GM21723 (cell line): ENCODE data around the gene ABCC1.
"Not testable (repeated sequence)": the region's sequence is repeated elsewhere in the genome, so short reads cannot be mapped to it uniquely, and the experiment has no call there.

ENCODE experiments used
- ATAC-seq: cut with Tn5 transposase; IDR thresholded peaks from one replicate; pipeline ENCODE4 v1.9.1; 2021; ENCODE audit warnings: mild to moderate bottlenecking, moderate library complexity; ENCODE audit not compliant: unreplicated experiment

ABCC1 gene

GRCh38 chr16:16102738-16103137, 153.3 kb downstream of the ABCC1 start:
- ATAC-seq, result no peak

- not testable (repeated sequence) for ATAC-seq
These were observed 154.9 kb downstream of the ABCC1 start for GRCh38 chr16:16104132-16104803.

- not testable (repeated sequence) for ATAC-seq
These were observed 155.4 kb downstream of the ABCC1 start for GRCh38 chr16:16104804-16105141.

- ATAC-seq, result no peak
These were observed 156.2 kb downstream of the ABCC1 start for GRCh38 chr16:16105646-16106045.

GRCh38 chr16:16106466-16106865, 157.1 kb downstream of the ABCC1 start:
- no peak for ATAC-seq

DNA sequence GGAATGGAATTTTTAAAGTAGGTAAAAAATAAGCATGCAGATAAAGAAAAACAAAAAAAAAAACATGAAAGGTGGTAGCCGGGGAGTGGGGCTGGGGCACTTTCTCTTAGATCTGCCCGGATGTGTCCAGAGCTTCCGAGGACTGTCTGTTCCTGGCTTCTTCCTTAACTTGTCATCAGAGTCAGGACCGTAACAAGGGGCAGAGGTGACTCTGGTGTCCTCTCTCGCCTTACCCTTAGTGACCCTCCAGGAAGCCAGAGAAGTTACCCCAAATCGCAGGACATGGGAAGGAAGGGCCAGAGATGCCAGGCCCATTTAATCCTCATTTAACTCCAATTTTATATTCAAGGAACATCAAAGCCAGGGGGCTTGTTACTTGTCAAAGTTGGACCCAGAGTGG, 158.4 kb downstream of the ABCC1 start:
- no peak for ATAC-seq

DNA sequence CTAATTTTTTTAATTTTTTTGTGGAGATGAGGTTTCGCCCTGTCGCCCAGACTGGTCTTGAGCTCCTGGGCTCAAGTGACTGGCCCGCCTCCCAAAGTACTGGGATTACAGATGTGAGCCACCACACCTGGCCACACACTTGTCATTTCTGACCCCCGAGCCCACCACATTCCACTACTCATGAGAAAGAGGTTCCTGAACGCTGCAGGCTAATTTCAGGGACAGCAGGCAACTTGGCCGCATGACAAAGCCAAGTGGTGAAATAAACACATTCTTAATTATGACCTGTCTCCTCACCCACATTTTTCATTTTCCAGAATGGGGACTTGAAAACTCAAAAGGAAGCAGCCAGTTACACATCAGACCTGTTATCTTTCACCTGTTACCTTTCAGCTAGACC, 159.3 kb downstream of the ABCC1 start:
- ATAC-seq, result no peak

DNA sequence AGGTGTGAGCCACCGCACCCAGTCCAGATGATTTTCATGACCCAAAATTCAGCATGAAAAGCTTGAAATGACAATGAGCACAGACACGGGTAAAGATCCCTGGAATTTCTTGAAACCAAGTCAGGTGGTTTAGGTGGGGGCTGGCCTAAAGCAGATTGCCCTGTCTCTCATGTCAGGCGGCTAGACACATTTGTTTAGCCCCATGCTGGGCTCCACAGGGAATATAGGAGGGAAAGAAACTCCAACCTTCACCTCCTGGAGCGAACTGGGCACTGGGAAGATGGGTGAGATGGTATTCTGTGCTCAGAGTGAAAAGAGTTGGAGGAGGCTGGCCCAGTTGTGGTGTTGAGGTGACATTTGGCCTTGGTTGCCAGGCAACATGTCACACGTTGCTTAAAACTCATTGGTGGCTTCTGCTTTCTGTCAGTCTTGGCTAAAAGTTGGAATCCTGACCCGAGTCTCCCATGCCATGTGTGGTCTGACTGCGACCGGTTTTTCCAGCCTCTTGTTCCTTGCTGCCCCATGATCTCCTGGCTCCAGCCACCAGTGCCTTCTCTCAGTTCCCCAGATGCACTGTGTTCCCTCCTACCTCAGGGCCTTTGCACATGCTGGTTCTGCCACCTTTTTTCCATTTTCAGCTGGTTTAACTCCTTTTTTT, 160.2 kb downstream of the ABCC1 start:
- ATAC-seq, result no peak

GRCh38 chr16:16110111-16110490, 160.7 kb downstream of the ABCC1 start:
- no peak for ATAC-seq

DNA sequence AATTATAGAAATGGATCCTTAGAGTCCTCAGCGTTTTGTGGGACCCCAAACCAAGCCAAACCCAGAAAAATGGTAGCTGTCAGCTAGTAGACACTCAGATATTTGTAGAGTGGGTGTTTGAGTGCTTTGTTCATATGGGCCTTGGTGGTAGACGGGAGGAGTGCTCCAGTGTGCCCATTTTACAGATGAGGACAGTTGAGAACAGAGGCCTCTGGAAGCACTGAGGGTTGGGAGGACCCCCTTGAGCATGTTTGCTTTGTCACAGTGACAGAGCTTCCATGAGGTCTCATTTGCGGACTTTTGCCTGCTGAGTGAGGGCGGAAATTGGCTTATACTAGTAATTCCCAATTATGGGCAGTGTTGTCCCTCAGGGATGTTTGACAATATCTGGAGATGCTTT, 162.2 kb downstream of the ABCC1 start:
- ATAC-seq, result no peak

- no peak for ATAC-seq
These were observed 163.1 kb downstream of the ABCC1 start for GRCh38 chr16:16112450-16113053.

DNA sequence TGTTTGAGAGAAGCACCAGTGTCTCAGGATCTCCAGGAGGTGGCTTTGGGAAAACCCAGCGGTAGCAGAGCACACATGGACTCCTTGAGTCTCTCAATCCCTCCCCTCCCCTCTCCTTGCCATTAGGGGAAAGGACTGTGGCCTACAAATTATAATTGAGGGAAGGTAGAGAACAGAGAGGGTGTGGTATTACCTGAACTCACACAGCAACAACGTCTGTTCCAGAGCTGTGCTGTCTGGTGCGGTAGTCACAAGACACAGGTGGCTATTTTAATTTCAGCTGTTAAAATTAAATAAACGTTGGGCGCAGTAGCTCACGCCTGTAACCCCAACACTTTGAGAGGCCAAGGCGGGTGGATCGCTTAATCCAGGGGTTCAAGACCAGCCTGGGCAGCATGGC, 163.7 kb downstream of the ABCC1 start:
- ATAC-seq, result no peak

DNA sequence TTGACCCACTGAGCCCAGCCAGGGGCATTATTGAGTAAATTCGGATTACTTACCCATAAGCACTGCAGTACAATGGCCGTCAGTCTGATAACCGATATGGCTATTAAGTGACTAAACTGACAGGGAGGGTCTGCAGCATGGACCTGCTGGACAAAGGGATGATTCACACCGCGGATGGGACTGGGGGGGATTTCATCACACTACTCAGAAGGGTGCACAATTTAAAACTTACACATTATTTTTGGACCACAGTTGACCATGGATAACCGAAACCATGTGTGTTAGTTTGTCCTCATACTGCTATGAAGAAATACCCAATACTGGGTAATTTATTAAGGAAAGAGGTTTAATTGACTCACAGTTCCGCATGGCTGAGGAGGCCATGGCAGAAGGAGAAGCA, 167.4 kb downstream of the ABCC1 start:
- ATAC-seq, result no peak

- ATAC-seq, result no peak
These were observed 168.9 kb downstream of the ABCC1 start for GRCh38 chr16:16118337-16118736.

- no peak for ATAC-seq
These were observed 170.6 kb downstream of the ABCC1 start for GRCh38 chr16:16120044-16120381.

- no peak for ATAC-seq
These were observed 171.2 kb downstream of the ABCC1 start for GRCh38 chr16:16120382-16121184.

DNA sequence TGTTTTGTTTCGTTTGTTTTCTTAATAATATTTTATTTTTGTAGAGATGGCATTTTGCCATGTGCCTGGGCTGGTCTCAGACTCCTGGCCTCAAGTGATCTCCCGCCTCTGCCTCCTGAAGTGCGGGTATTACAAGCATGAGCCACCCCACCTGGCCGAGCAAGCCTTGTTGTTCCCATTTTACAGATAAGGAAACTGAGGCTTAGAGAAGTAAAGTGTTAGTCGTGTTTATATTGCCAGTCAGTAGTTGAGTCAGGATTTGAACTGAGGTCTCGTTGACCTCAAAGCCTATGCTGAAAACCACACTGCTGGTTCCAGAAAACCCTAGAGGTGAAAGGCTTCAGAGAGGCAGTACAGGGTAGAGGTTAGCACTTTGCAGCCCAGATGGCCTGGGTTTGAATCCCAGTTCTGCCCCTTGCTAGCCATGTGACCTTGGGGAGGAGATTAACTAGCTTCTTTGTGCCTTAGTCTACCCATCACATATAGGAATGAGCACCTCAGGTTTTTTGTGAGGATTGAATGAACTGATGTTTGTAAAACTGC, 171.8 kb downstream of the ABCC1 start:
- no peak for ATAC-seq

- ATAC-seq, result no peak
These were observed 172.8 kb downstream of the ABCC1 start for GRCh38 chr16:16122264-16122663.

- no peak for ATAC-seq
These were observed 175.0 kb downstream of the ABCC1 start for GRCh38 chr16:16124438-16124837.

DNA sequence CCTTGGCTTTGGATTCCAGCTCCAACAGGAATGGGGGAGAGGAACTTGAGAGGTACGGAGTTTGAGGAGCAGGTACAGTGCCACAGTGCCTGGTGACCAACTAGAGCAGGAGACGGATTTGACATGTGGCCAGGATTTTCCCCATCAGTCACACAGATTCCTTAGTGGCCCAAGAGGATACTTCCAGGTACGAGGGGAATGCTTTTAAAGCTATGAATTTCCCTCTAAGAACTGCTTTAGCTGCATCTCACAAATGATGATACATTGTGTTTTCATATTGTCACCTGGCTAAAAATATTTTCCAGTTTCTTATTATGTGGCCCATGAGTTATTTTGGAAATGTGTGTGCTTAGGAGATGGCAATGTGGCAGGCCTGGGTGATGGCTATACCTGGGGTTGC, 175.6 kb downstream of the ABCC1 start:
- ATAC-seq, result no peak

GRCh38 chr16:16126896-16127295, 177.5 kb downstream of the ABCC1 start:
- ATAC-seq, result no peak
